Measurements from ENCODE around the gene RBM6.
"Not testable (repeated sequence)": the region's sequence is repeated elsewhere in the genome, so short reads cannot be mapped to it uniquely, and the experiment has no call there.

RBM6 gene

GRCh38 chr3:50057756-50058155, 117.8 kb downstream of the RBM6 start:
- peaks cover 92% of the 10 kb centered on the region for H3K36me3 ChIP-seq
- H3K27ac ChIP-seq: no peak overlapping the region
- no peaks in the 10 kb centered on the region for H3K9me3 ChIP-seq
- no peaks in the 10 kb centered on the region for H3K27me3 ChIP-seq
- TF ChIP-seq CTCF (IDR thresholded peaks at IDR 0.05): no peak
- H3K4me1 ChIP-seq (ENCODE audit: control insufficient read depth in 1 of 2, insufficient read depth in 1 of 2, low read depth in 1 of 2, low read length in 1 of 2): no peaks in the 10 kb centered on the region
- H3K4me3 ChIP-seq (ENCODE audit: low read depth in 1 of 2, low read length in 1 of 2): no peak overlapping the region

- H3K9me3 ChIP-seq: no peaks in the 10 kb centered on the region
- no peak overlapping the region for H3K4me3 ChIP-seq (ENCODE audit: low read depth in 1 of 2, low read length in 1 of 2)
- TF ChIP-seq CTCF (IDR thresholded peaks at IDR 0.05): no peak
- H3K36me3 ChIP-seq: peaks cover 99% of the 10 kb centered on the region
- no peaks in the 10 kb centered on the region for H3K27me3 ChIP-seq
- H3K4me1 ChIP-seq (ENCODE audit: control insufficient read depth in 1 of 2, insufficient read depth in 1 of 2, low read depth in 1 of 2, low read length in 1 of 2): no peaks in the 10 kb centered on the region
- H3K27ac ChIP-seq: no peak overlapping the region
Observed at GRCh38 chr3:50068134-50068533, 128.2 kb downstream of the RBM6 start.

GRCh38 chr3:50078091-50078490, 138.1 kb downstream of the RBM6 start:
- H3K9me3 ChIP-seq: no peaks in the 10 kb centered on the region
- H3K27ac ChIP-seq: peak overlapping the region; percentile 46
- peaks cover 29% of the 10 kb centered on the region for H3K36me3 ChIP-seq
- H3K27me3 ChIP-seq: no peaks in the 10 kb centered on the region
- peaks cover 38 to 39% of the 10 kb centered on the region in 2 experiments for H3K4me1 ChIP-seq (ENCODE audit: control insufficient read depth in 1 of 2, insufficient read depth in 1 of 2, low read depth in 1 of 2, low read length in 1 of 2)
- no peak for TF ChIP-seq CTCF (IDR thresholded peaks at IDR 0.05)
- no peak overlapping the region for H3K4me3 ChIP-seq (ENCODE audit: low read depth in 1 of 2, low read length in 1 of 2)

GRCh38 chr3:50078622-50079021, 138.7 kb downstream of the RBM6 start:
- peaks cover 24% of the 10 kb centered on the region for H3K36me3 ChIP-seq
- H3K9me3 ChIP-seq: no peaks in the 10 kb centered on the region
- TF ChIP-seq CTCF (IDR thresholded peaks at IDR 0.05): no peak
- peak overlapping the region; percentile 46 for H3K27ac ChIP-seq
- no peak overlapping the region for H3K4me3 ChIP-seq (ENCODE audit: low read depth in 1 of 2, low read length in 1 of 2)
- H3K27me3 ChIP-seq: no peaks in the 10 kb centered on the region
- H3K4me1 ChIP-seq (ENCODE audit: control insufficient read depth in 1 of 2, insufficient read depth in 1 of 2, low read depth in 1 of 2, low read length in 1 of 2): peaks cover 40 to 41% of the 10 kb centered on the region in 2 experiments

GRCh38 chr3:50084951-50085350, 145.0 kb downstream of the RBM6 start:
- peaks cover 23 to 24% of the 10 kb centered on the region in 2 experiments for H3K4me1 ChIP-seq (ENCODE audit: control insufficient read depth in 1 of 2, insufficient read depth in 1 of 2, low read depth in 1 of 2, low read length in 1 of 2)
- H3K36me3 ChIP-seq, H3K9me3 ChIP-seq: not testable (repeated sequence)

GRCh38 chr3:50088725-50089608, 149.0 kb downstream of the RBM6 start, which contains the start of gene RBM5:
Gene RBM5, plus strand, starts transcription at chr3:50088919. Its CDS starts 1,516 bp downstream, at chr3:50090435.
- TF ChIP-seq CTCF (IDR thresholded peaks at IDR 0.05): no peak
- peak within 1 kb of the TSS; percentile 86 to 94 for H3K4me3 ChIP-seq (ENCODE audit: low read depth in 1 of 2, low read length in 1 of 2)

More at GRCh38 chr3:50084951-50085350, 145.0 kb downstream of the RBM6 start:
- not testable (repeated sequence) for H3K4me3 ChIP-seq (ENCODE audit: low read depth in 1 of 2, low read length in 1 of 2); H3K27me3 ChIP-seq; H3K27ac ChIP-seq

More at GRCh38 chr3:50088725-50089608, 149.0 kb downstream of the RBM6 start, which contains the start of gene RBM5:
- Histone ChIP-seq H3K4me1 (ENCODE audit: control insufficient read depth in 1 of 2, insufficient read depth in 1 of 2, low read depth in 1 of 2, low read length in 1 of 2) (peaks cover 26% of the 10 kb centered on the region in 2 experiments), H3K27me3 (no peaks in the 10 kb centered on the region), H3K27ac (peak within 1 kb of the TSS; percentile 91), H3K9me3 (no peaks in the 10 kb centered on the region), H3K36me3 (peaks cover 40% of the 10 kb centered on the region)
